ENCODE results near the gene TLR8.
A peak's percentile ranks its signal among the peaks of the same experiment; 100 is the strongest.

Gene TLR8

GRCh38 chrX:12891171-12891570 lies 15.2 kb upstream of the TLR8 start:
- H3K4ac ChIP-seq (ENCODE audit: low read depth, low read length): no peak overlapping the region
- H3K9me3 ChIP-seq (ENCODE audit: insufficient read depth, low read depth, low read length): no peaks in the 10 kb centered on the region
- H3K9ac ChIP-seq (ENCODE audit: low read length): no peak overlapping the region
- no peak for DNase-seq
- no peak overlapping the region for H3K23ac ChIP-seq (ENCODE audit: low read length)
- H4K91ac ChIP-seq (ENCODE audit: low read depth, low read length): no peak overlapping the region
- no peak overlapping the region for H4K12ac ChIP-seq (ENCODE audit: low read depth, low read length)
- H2BK120ac ChIP-seq (ENCODE audit: insufficient read depth, low read length, poor library complexity): no peak overlapping the region
- no peak overlapping the region for H3K4me2 ChIP-seq (ENCODE audit: low read length)
- no peak overlapping the region for H2AFZ ChIP-seq (ENCODE audit: insufficient read depth, low read length, poor library complexity)
- no peak overlapping the region for H3K27ac ChIP-seq (ENCODE audit: low read depth, low read length)
- no peaks in the 10 kb centered on the region for H3K4me1 ChIP-seq (ENCODE audit: control insufficient read depth in 1 of 2, insufficient read depth in 2 of 2, low read length in 2 of 2)
- no CpG with 5 or more reads among the region's 4 CpGs for WGBS (ENCODE audit: extremely low coverage, insufficient coverage, insufficient read length)
- no peak overlapping the region for H3K18ac ChIP-seq (ENCODE audit: low read length)
- H2BK12ac ChIP-seq (ENCODE audit: low read length): no peak overlapping the region
- no peaks in the 10 kb centered on the region for H3K79me2 ChIP-seq (ENCODE audit: control insufficient read depth, insufficient read depth, low read length, poor library complexity)
- no peak overlapping the region for H4K8ac ChIP-seq (ENCODE audit: low read depth, low read length)
- no peaks in the 10 kb centered on the region for H3K79me1 ChIP-seq (ENCODE audit: low read length)
- H3K36me3 ChIP-seq (ENCODE audit: control insufficient read depth in 1 of 2, insufficient read depth in 2 of 2, low read length in 2 of 2): no peaks in the 10 kb centered on the region
- H3K14ac ChIP-seq (ENCODE audit: low read length): no peak overlapping the region
- no peak overlapping the region for H2BK5ac ChIP-seq (ENCODE audit: low read depth, low read length, poor library complexity)
- H2AK5ac ChIP-seq (ENCODE audit: low read length): no peak overlapping the region
- H3K27me3 ChIP-seq (ENCODE audit: insufficient read depth, low read length): no peaks in the 10 kb centered on the region
- no peak overlapping the region for H3K4me3 ChIP-seq (ENCODE audit: low read depth, low read length)

GRCh38 chrX:12891915-12892506 lies 14.4 kb upstream of the TLR8 start:
- Histone ChIP-seq H2AK5ac (ENCODE audit: low read length) (no peak overlapping the region), H3K36me3 (ENCODE audit: control insufficient read depth in 1 of 2, insufficient read depth in 2 of 2, low read length in 2 of 2) (no peaks in the 10 kb centered on the region), H4K8ac (ENCODE audit: low read depth, low read length) (no peak overlapping the region), H2BK120ac (ENCODE audit: insufficient read depth, low read length, poor library complexity) (no peak overlapping the region), H2BK5ac (ENCODE audit: low read depth, low read length, poor library complexity) (no peak overlapping the region), H3K4me2 (ENCODE audit: low read length) (no peak overlapping the region), H3K79me1 (ENCODE audit: low read length) (no peaks in the 10 kb centered on the region), H3K14ac (ENCODE audit: low read length) (no peak overlapping the region), H2BK12ac (ENCODE audit: low read length) (no peak overlapping the region), H3K4me3 (ENCODE audit: low read depth, low read length) (no peak overlapping the region), H3K4ac (ENCODE audit: low read depth, low read length) (no peak overlapping the region), H3K27me3 (ENCODE audit: insufficient read depth, low read length) (no peaks in the 10 kb centered on the region), H3K27ac (ENCODE audit: low read depth, low read length) (no peak overlapping the region), H3K9me3 (ENCODE audit: insufficient read depth, low read depth, low read length) (no peaks in the 10 kb centered on the region), H3K23ac (ENCODE audit: low read length) (no peak overlapping the region), H3K79me2 (ENCODE audit: control insufficient read depth, insufficient read depth, low read length, poor library complexity) (no peaks in the 10 kb centered on the region), H3K18ac (ENCODE audit: low read length) (no peak overlapping the region), H2AFZ (ENCODE audit: insufficient read depth, low read length, poor library complexity) (no peak overlapping the region), H3K9ac (ENCODE audit: low read length) (no peak overlapping the region), H3K4me1 (ENCODE audit: control insufficient read depth in 1 of 2, insufficient read depth in 2 of 2, low read length in 2 of 2) (no peaks in the 10 kb centered on the region), H4K12ac (ENCODE audit: low read depth, low read length) (no peak overlapping the region), H4K91ac (ENCODE audit: low read depth, low read length) (no peak overlapping the region)
- WGBS (ENCODE audit: extremely low coverage, insufficient coverage, insufficient read length): no CpG with 5 or more reads among the region's 2 CpGs
- no peak for DNase-seq

GRCh38 chrX:12892716-12893115 lies 13.7 kb upstream of the TLR8 start:
- H3K4me1 ChIP-seq (ENCODE audit: control insufficient read depth in 1 of 2, insufficient read depth in 2 of 2, low read length in 2 of 2): no peaks in the 10 kb centered on the region
- WGBS (ENCODE audit: extremely low coverage, insufficient coverage, insufficient read length): no CpG with 5 or more reads among the region's 2 CpGs
- H3K27me3 ChIP-seq (ENCODE audit: insufficient read depth, low read length): no peaks in the 10 kb centered on the region
- no peak overlapping the region for H3K23ac ChIP-seq (ENCODE audit: low read length)
- H3K36me3 ChIP-seq (ENCODE audit: control insufficient read depth in 1 of 2, insufficient read depth in 2 of 2, low read length in 2 of 2): no peaks in the 10 kb centered on the region
- no peak for DNase-seq
- H3K79me1 ChIP-seq (ENCODE audit: low read length): no peaks in the 10 kb centered on the region
- no peak overlapping the region for H3K4me3 ChIP-seq (ENCODE audit: low read depth, low read length)
- H2AFZ ChIP-seq (ENCODE audit: insufficient read depth, low read length, poor library complexity): no peak overlapping the region
- no peak overlapping the region for H3K14ac ChIP-seq (ENCODE audit: low read length)
- H4K12ac ChIP-seq (ENCODE audit: low read depth, low read length): no peak overlapping the region
- H3K9ac ChIP-seq (ENCODE audit: low read length): no peak overlapping the region
- no peak overlapping the region for H3K27ac ChIP-seq (ENCODE audit: low read depth, low read length)
- H2BK120ac ChIP-seq (ENCODE audit: insufficient read depth, low read length, poor library complexity): no peak overlapping the region
- H2BK12ac ChIP-seq (ENCODE audit: low read length): no peak overlapping the region
- no peak overlapping the region for H4K91ac ChIP-seq (ENCODE audit: low read depth, low read length)
- no peak overlapping the region for H3K4ac ChIP-seq (ENCODE audit: low read depth, low read length)
- H2AK5ac ChIP-seq (ENCODE audit: low read length): no peak overlapping the region
- no peak overlapping the region for H3K4me2 ChIP-seq (ENCODE audit: low read length)
- no peak overlapping the region for H3K18ac ChIP-seq (ENCODE audit: low read length)
- no peaks in the 10 kb centered on the region for H3K9me3 ChIP-seq (ENCODE audit: insufficient read depth, low read depth, low read length)
- no peak overlapping the region for H4K8ac ChIP-seq (ENCODE audit: low read depth, low read length)
- no peak overlapping the region for H2BK5ac ChIP-seq (ENCODE audit: low read depth, low read length, poor library complexity)
- no peaks in the 10 kb centered on the region for H3K79me2 ChIP-seq (ENCODE audit: control insufficient read depth, insufficient read depth, low read length, poor library complexity)

- Histone ChIP-seq H2AFZ (ENCODE audit: insufficient read depth, low read length, poor library complexity) (no peak overlapping the region), H3K9ac (ENCODE audit: low read length) (no peak overlapping the region), H3K4me2 (ENCODE audit: low read length) (no peak overlapping the region), H3K79me1 (ENCODE audit: low read length) (no peaks in the 10 kb centered on the region), H4K8ac (ENCODE audit: low read depth, low read length) (no peak overlapping the region), H3K23ac (ENCODE audit: low read length) (no peak overlapping the region), H3K4ac (ENCODE audit: low read depth, low read length) (no peak overlapping the region), H3K9me3 (ENCODE audit: insufficient read depth, low read depth, low read length) (no peaks in the 10 kb centered on the region), H3K36me3 (ENCODE audit: control insufficient read depth in 1 of 2, insufficient read depth in 2 of 2, low read length in 2 of 2) (no peaks in the 10 kb centered on the region), H2BK5ac (ENCODE audit: low read depth, low read length, poor library complexity) (no peak overlapping the region), H4K91ac (ENCODE audit: low read depth, low read length) (no peak overlapping the region), H3K14ac (ENCODE audit: low read length) (no peak overlapping the region), H2AK5ac (ENCODE audit: low read length) (no peak overlapping the region), H3K27me3 (ENCODE audit: insufficient read depth, low read length) (no peaks in the 10 kb centered on the region), H3K4me3 (ENCODE audit: low read depth, low read length) (no peak overlapping the region), H2BK12ac (ENCODE audit: low read length) (no peak overlapping the region), H3K27ac (ENCODE audit: low read depth, low read length) (no peak overlapping the region), H2BK120ac (ENCODE audit: insufficient read depth, low read length, poor library complexity) (no peak overlapping the region), H3K79me2 (ENCODE audit: control insufficient read depth, insufficient read depth, low read length, poor library complexity) (no peaks in the 10 kb centered on the region), H4K12ac (ENCODE audit: low read depth, low read length) (no peak overlapping the region), H3K4me1 (ENCODE audit: control insufficient read depth in 1 of 2, insufficient read depth in 2 of 2, low read length in 2 of 2) (no peaks in the 10 kb centered on the region), H3K18ac (ENCODE audit: low read length) (no peak overlapping the region)
- WGBS (ENCODE audit: extremely low coverage, insufficient coverage, insufficient read length): no CpG with 5 or more reads among the region's 12 CpGs
- DNase-seq: peak in 1 of 2 donors; percentile 58
Observed at GRCh38 chrX:12894074-12895030, 12.1 kb upstream of the TLR8 start.

All from trophoblast cell (in vitro differentiated cells and primary cell).